Neutrophil (primary cell): ENCODE results near the gene JAGN1.
"Not testable (repeated sequence)": the region's sequence is repeated elsewhere in the genome, so short reads cannot be mapped to it uniquely, and the experiment has no call there.

ENCODE experiments used
- H3K27ac ChIP-seq: fragments of 200-600 bp; sonication (generic); 2 replicates; pipeline ENCODE4 v1.5.1; 2016; ENCODE audit warnings: mild to moderate bottlenecking, moderate library complexity
- H3K27me3 ChIP-seq: fragments of 200-600 bp; sonication (generic); 2 replicates; pipeline ENCODE4 v1.6.0; 2016; ENCODE audit warnings: mild to moderate bottlenecking
- H3K36me3 ChIP-seq: fragments of 200-600 bp; sonication (generic); 2 replicates; pipeline ENCODE4 v1.5.1; 2017
- H3K4me1 ChIP-seq, 2 experiments: fragments of 200-600 bp in 1 of 2; sonication (generic) in 1 of 2; 1 replicate in 1 of 2; 2 replicates in 1 of 2; pipeline versions ENCODE4 v1.5.1 to v1.6.1; 2013 to 2016; ENCODE audit warnings: low read depth in 1 of 2, low read length in 1 of 2, mild to moderate bottlenecking in 1 of 2, moderate library complexity in 1 of 2; ENCODE audit not compliant: control insufficient read depth in 1 of 2, insufficient read depth in 1 of 2
- H3K4me3 ChIP-seq, 2 experiments: fragments of 200-600 bp in 1 of 2; sonication (generic) in 1 of 2; 1 replicate in 1 of 2; 2 replicates in 1 of 2; pipeline ENCODE4 v1.5.1; 2013 to 2016; ENCODE audit warnings: low read depth in 1 of 2, low read length in 1 of 2, mild to moderate bottlenecking in 1 of 2, moderate library complexity in 1 of 2
- H3K9me3 ChIP-seq: fragments of 200-600 bp; sonication (generic); 2 replicates; pipeline ENCODE4 v1.5.1; 2016
- CTCF ChIP-seq: fragments of 200-600 bp; sonication (generic); IDR thresholded peaks from 2 replicates; pipeline ENCODE4 v1.5.1; 2016; ENCODE audit warnings: antibody characterized with exemption

Gene JAGN1

GRCh38 chr3:9899289-9899791 is 8.9 kb downstream of the JAGN1 start:
- Histone ChIP-seq H3K36me3 (no peaks in the 10 kb centered on the region), H3K27me3 (no peaks in the 10 kb centered on the region), H3K4me3 (no peak overlapping the region), H3K4me1 (peaks cover 12 to 15% of the 10 kb centered on the region in 2 experiments), H3K27ac (no peak overlapping the region), H3K9me3 (no peaks in the 10 kb centered on the region)
- TF ChIP-seq CTCF, result no peak

DNA sequence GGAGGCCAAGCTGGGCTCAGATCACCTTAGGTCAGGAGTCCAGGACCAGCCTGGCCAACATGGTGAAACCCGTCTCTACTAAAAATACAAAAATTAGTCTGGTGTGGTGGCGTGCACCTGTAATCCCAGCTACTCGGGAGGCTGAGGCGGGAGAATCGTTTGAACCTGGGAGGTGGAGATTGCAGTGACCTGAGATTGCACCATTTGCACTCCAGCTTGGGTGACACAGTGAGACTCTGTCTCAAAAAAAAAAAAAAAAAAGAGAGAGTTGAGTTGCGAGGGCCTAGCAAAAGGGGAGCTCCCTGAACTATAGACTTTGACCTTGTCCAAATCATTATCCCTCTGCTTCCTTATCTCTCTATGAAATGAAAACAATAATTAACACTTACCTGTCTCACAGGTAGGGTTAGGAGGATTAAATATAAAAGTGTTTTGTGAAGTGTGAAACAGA is 10.6 kb downstream of the JAGN1 start:
- not testable (repeated sequence) for H3K27ac ChIP-seq, H3K4me3 ChIP-seq, H3K36me3 ChIP-seq, H3K9me3 ChIP-seq, H3K27me3 ChIP-seq
- H3K4me1 ChIP-seq, result peaks cover 12 to 15% of the 10 kb centered on the region in 2 experiments

DNA sequence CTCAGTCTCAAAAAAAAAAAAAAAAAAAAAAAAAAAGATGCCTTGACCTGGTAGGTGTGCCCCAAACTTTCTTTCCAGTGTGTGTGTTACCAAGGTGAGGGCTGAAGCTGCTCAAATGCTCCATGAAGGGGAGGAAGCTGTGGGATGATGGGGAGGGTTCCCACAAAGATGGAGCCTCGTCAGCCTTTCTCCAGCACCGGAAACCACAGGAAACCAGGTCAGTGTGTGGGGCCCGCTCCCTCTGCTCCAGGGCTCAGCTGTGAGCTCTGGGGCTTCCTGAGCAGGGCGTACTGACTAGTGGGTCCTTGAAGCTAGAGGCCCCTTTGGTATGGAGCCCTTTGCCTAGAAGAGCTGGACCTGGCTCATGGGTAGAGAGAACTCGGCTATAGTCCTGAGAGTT is 11.6 kb downstream of the JAGN1 start:
- H3K36me3 ChIP-seq, result no peaks in the 10 kb centered on the region
- H3K4me3 ChIP-seq, result no peak overlapping the region
- no peak overlapping the region for H3K27ac ChIP-seq
- H3K4me1 ChIP-seq, result peaks cover 12 to 15% of the 10 kb centered on the region in 2 experiments
- no peak for TF ChIP-seq CTCF
- no peaks in the 10 kb centered on the region for H3K27me3 ChIP-seq
- no peaks in the 10 kb centered on the region for H3K9me3 ChIP-seq

DNA sequence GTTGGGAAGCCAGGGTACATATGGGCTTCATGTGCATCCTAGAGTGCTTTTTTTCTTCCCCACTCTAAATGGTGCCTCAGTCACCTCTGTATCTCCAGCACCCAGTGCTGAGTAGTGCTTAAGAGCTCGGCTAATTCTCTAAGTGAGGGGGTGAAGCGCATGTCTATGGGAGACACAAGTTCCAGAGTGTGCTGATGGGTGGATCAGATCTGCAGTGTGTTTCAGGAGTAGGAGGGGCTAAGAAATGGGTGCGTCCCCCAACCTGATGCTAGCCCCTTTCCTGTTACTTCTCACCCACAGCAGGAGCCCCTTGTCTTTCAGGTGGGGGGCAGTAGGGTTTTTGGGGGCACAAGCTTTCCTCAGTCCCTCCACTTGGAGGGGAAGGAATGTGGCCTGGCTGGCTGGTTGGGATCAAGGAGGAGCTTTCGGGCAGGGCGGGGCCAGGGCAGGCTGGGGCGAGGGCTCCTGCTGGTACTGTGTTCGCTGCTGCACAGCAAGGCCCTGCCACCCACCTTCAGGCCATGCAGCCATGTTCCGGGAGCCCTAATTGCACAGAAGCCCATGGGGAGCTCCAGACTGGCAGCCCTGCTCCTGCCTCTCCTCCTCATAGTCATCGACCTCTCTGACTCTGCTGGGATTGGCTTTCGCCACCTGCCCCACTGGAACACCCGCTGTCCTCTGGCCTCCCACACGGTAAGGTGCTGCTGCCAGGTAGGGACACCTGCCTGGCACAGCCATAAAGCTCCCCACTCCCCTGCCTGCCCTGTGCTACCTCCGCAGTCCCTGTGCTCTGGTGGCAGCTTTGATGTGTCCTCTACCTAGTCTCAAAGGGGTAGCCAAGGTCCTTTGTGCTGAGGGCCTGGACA is 12.2 kb downstream of the JAGN1 start, which contains the start of gene IL17RE:
Gene IL17RE, plus strand, starts transcription at position 477 of the 866 bp plus-strand sequence. Its CDS starts 85 bp downstream, at position 562.
- no peak for TF ChIP-seq CTCF
- Histone ChIP-seq H3K4me3 (no peak within 1 kb of the TSS), H3K36me3 (no peaks in the 10 kb centered on the region), H3K9me3 (no peaks in the 10 kb centered on the region), H3K4me1 (peaks cover 12 to 15% of the 10 kb centered on the region in 2 experiments), H3K27ac (no peak within 1 kb of the TSS), H3K27me3 (no peaks in the 10 kb centered on the region)

DNA sequence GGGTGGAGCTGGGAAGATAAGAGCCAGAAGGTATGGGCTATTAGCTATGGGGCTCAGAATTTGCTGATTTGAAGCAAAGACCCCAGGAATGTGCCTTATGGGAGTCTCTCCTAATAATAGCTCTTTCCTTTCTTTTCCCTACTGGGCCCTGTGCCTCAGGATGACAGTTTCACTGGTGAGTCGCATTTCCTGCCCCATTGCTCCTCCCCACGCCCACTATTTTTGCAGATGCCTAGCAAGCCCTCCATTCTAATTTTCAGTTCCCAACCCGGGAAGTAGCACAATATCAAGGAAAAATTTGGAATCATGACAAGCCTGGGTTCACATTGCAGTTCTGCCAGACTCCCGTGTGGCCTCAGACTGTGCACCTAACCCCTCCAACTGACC is 12.8 kb downstream of the JAGN1 start:
- Histone ChIP-seq H3K27ac (no peak overlapping the region), H3K4me3 (no peak overlapping the region)
- no peak for TF ChIP-seq CTCF

DNA sequence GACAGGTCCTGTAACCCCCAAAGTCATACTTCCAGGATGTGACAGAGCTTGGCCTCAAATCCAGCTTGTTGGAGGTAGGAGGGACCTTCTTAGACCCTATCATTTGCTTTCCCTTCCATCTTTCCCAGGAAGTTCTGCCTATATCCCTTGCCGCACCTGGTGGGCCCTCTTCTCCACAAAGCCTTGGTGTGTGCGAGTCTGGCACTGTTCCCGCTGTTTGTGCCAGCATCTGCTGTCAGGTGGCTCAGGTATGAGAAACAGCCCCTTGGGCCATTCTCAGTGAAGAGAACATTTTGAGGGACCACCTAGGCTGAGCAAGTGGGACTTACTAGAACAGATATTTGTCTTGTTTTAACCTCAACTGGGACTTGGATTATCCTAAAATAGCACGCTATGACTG is 13.5 kb downstream of the JAGN1 start:
- no peak for TF ChIP-seq CTCF
- H3K4me1 ChIP-seq, result peaks cover 12 to 14% of the 10 kb centered on the region in 2 experiments
- no peaks in the 10 kb centered on the region for H3K9me3 ChIP-seq
- no peaks in the 10 kb centered on the region for H3K36me3 ChIP-seq
- H3K27ac ChIP-seq, result no peak overlapping the region
- H3K4me3 ChIP-seq, result no peak overlapping the region
- H3K27me3 ChIP-seq, result no peaks in the 10 kb centered on the region

More for the DNA sequence above, 12.8 kb downstream of the JAGN1 start:
- no peaks in the 10 kb centered on the region for H3K27me3 ChIP-seq
- no peaks in the 10 kb centered on the region for H3K9me3 ChIP-seq
- no peaks in the 10 kb centered on the region for H3K36me3 ChIP-seq
- peaks cover 12 to 15% of the 10 kb centered on the region in 2 experiments for H3K4me1 ChIP-seq
